Heart right ventricle (tissue), 16 donors: ENCODE results near the gene HMCN1. TPM values are rescaled to one million over a fixed set of nuclear protein-coding genes. Genes with fewer than 3 reads are reported as not detected.

Experiments used
- ATAC-seq, 8 donors: fragments of 200-7000 bp; cut with Tn5 transposase; one replicate each; pipeline ENCODE4 v1.9.1; 2020; ENCODE audit warnings: mild to moderate bottlenecking in 8 of 8, moderate library complexity in 8 of 8, moderate number of reproducible peaks in 1 of 8
- DNase-seq, 2 donors: peaks; one replicate each; pipeline ENCODE4 v3.0.0-alpha.2; 2020
- H3K27ac ChIP-seq, 10 donors: fragments of 200-600 bp; sonication (generic) in 2 of 10; one replicate each; pipeline versions ENCODE4 v1.5.0 to v1.8.0; 2020 to 2022; ENCODE audit warnings: mild to moderate bottlenecking in 3 of 10
- H3K27me3 ChIP-seq, 7 donors: fragments of 200-600 bp; one replicate each; pipeline ENCODE4 v1.8.0; 2021 to 2022; ENCODE audit warnings: mild to moderate bottlenecking in 2 of 7
- H3K36me3 ChIP-seq, 9 donors: fragments of 200-600 bp; sonication (generic) in 1 of 9; one replicate each; pipeline versions ENCODE4 v1.5.0 to v1.8.0; 2020 to 2022; ENCODE audit warnings: mild to moderate bottlenecking in 2 of 9
- H3K4me1 ChIP-seq, 9 donors: fragments of 200-600 bp; sonication (generic) in 1 of 9; one replicate each; pipeline versions ENCODE4 v1.5.0 to v1.8.0; 2020 to 2022; ENCODE audit warnings: mild to moderate bottlenecking in 4 of 9
- H3K4me3 ChIP-seq, 10 donors: fragments of 200-600 bp; sonication (generic) in 2 of 10; one replicate each; pipeline versions ENCODE4 v1.5.0 to v1.8.0; 2020 to 2022; ENCODE audit warnings: mild to moderate bottlenecking in 7 of 10, moderate library complexity in 2 of 10
- H3K9me3 ChIP-seq, 11 donors: fragments of 200-600 bp in 10 of 11; sonication (generic) in 2 of 11; one replicate each; pipeline versions ENCODE4 v1.5.0 to v1.8.0; 2013 to 2022; ENCODE audit warnings: mild to moderate bottlenecking in 2 of 11, control low read depth in 1 of 11, moderate library complexity in 1 of 11
- WGBS, 2 donors: extraction: QIAGEN DNeasy Blood & Tissue Kit; methylation state at CpG; one replicate each; pipeline ENCODE4 v1.1.7; 2013; ENCODE audit warnings: inconsistent platforms in 1 of 2; 5-methylcytosine and 5-hydroxymethylcytosine counted together
- intact Hi-C, 10 donors: fragments of 100-400 bp; cut with DNase I; formaldehyde crosslinking; loops; one replicate each; pipeline versions ENCODE4 v1.11.1 to v1.14.2; 2022
- polyA plus RNA-seq, 2 donors: library from polyadenylated mRNA; stranded (reverse); fragments of 200-250 nt; gene quantifications; one replicate each; pipeline ENCODE4 v1.2.3, GENCODE V29; 2013
- total RNA-seq, 10 donors: library from RNA; stranded (reverse); fragmentation: NEBNext Ultra II Directional in 3 of 10; extraction: Animal tissue kit (Norgen Biotek cat#: 25700) in 3 of 10; gene quantifications; one replicate each; pipeline versions ENCODE4 v1.2.1 to v1.2.4, GENCODE V29; 2021 to 2023
- TF ChIP-seq, protein P1 (sequence below), 9 donors: fragments of 200-600 bp; sonication (generic) in 2 of 9; IDR thresholded peaks; one replicate each; pipeline versions ENCODE4 v1.5.0 to v1.8.0; 2021 to 2022; ENCODE audit warnings: antibody characterized with exemption in 9 of 9, mild to moderate bottlenecking in 5 of 9, moderate library complexity in 1 of 9
- donor health status: Arrhythmogenic right ventricular cardiomyopathy.
- donor health status: ischemic (EF 13 %, LVEDD 7.1; RV severe dilation, severe dysfunction).
- donor health status: healthy with polysubstance abuse.
- donor health status: DM: no; HTN: yes; CAD: no.
- donor health status: DM: no; HTN: no; CAD: no.
- donor health status: ischemic (EF 25% LVEDD 6.9; RV normal size, moderate dysfunction).
- donor health status: ischemic (EF 25% LVEDD 5.7; RV mildly dilated, moderate dysfunction).
- donor health status: healthy.
- donor health status: DM: yes; HTN: yes; CAD: no.
- donor health status: Ischemic cardiomyopathy.
- donor health status: ischemic (EF 35%, LVEDD 5.7; RV mildly dilated, moderate dysfunction).
- donor health status: nonischemic (EF 11% LVEDD 7.7; RV severe dilation, severe dysfunction).
- donor health status: DM: yes; HTN: yes; CAD: no.
- donor health status: PGD.
- donor health status: ischemic (EF 29% LVEDD 5.4; RV normal size, mild dysfunction).
- donor health status: nonischemic (EF 23%, LVEDD 6.1; RV moderate dilation, normal function).

Gene HMCN1
- total and polyA plus RNA-seq, 12 donors: 3.4 to 12.4 (median 6.2) TPM

DNA sequence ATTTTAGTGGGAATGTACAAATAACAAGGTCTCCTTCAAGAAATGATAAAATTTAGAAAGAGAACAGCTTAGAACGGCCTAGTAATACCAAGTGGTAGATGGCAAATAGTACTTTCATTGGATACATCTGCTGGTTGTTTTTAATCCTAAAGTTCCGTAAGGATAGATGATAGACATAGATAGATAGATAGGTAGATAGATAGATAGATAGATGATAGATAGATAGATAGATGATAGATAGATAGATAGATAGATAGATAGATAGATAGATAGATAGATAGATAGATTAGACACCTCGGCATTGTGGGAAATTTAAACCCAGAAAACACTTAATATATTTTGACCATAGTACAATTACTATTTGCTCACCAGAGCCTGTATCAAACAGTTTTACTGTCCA lies 352.4 kb downstream of the HMCN1 start:
- TF ChIP-seq, protein P1, sequence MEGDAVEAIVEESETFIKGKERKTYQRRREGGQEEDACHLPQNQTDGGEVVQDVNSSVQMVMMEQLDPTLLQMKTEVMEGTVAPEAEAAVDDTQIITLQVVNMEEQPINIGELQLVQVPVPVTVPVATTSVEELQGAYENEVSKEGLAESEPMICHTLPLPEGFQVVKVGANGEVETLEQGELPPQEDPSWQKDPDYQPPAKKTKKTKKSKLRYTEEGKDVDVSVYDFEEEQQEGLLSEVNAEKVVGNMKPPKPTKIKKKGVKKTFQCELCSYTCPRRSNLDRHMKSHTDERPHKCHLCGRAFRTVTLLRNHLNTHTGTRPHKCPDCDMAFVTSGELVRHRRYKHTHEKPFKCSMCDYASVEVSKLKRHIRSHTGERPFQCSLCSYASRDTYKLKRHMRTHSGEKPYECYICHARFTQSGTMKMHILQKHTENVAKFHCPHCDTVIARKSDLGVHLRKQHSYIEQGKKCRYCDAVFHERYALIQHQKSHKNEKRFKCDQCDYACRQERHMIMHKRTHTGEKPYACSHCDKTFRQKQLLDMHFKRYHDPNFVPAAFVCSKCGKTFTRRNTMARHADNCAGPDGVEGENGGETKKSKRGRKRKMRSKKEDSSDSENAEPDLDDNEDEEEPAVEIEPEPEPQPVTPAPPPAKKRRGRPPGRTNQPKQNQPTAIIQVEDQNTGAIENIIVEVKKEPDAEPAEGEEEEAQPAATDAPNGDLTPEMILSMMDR (IDR thresholded peaks at IDR 0.05): no peak
- DNase-seq (no peak), ATAC-seq (no peak)
- Histone ChIP-seq H3K4me3 (no peak overlapping the region), H3K36me3 (peaks cover 0 to 56% (median 0%) of the 10 kb centered on the region in 9 donors), H3K27me3 (no peaks in the 10 kb centered on the region), H3K9me3 (no peaks in the 10 kb centered on the region), H3K27ac (no peak overlapping the region), H3K4me1 (peaks cover 0 to 10% (median 0%) of the 10 kb centered on the region in 9 donors)
- intact Hi-C loops: no loop called here
- WGBS, 2 donors: 94 to 97% methylated on average over 3 of the region's 3 CpGs

DNA sequence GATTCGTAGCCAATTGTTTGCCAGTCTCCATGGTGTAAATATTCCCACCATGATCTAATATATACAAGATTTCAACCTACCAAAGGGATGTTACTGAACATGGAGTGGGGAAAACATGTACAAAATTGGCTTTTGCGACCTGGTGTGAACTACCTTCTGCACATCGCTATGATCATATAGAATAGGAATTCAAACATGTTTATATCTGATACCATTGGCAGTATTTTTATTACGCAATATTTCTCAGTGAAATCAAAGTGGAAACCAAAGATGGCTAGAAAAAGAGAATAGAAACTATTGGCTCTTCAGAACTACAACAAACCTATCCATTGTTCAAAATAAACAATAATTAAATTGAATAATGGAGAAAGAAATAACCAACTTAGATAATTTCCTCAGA lies 355.7 kb downstream of the HMCN1 start:
- H3K27ac ChIP-seq: no peak overlapping the region
- ATAC-seq (no peak), DNase-seq (no peak)
- H3K4me1 ChIP-seq: peaks cover 0 to 19% (median 10%) of the 10 kb centered on the region in 9 donors
- no peaks in the 10 kb centered on the region for H3K9me3 ChIP-seq
- no peak overlapping the region for H3K4me3 ChIP-seq
- H3K27me3 ChIP-seq: no peaks in the 10 kb centered on the region
- TF ChIP-seq, protein P1 (IDR thresholded peaks at IDR 0.05): no peak
- 98% methylated on average over 4 of the region's 4 CpGs for WGBS, 2 donors
- peaks cover 0 to 53% (median 0%) of the 10 kb centered on the region in 9 donors for H3K36me3 ChIP-seq
- intact Hi-C loops: loop anchor here in 1 of 10 donors (10.0 kb wide), 1 partner anchor 125 kb away; no protein-coding TSS in a partner anchor

DNA sequence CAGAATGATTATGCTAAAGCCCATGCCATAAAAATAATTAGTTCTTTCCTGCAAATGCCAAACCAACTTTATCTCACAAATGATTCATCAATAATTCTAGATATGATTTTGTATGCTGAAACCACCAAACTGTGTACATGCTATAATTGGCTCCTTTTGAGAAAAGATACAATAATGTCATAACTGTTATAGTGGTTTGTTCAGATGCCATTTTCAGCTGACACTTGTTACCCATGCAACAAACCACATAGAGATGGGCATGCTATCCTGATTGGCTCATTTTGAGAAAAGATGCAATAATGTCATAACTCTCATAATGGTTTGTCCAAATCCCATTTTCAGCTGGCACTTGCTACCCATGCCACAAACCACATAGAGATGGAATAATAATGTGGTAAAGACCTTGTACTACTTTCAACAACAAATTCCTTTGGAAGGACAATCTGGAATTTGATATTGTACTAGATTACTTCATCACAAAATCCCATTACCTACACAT lies 357.1 kb downstream of the HMCN1 start:
- DNase-seq (no peak), ATAC-seq (no peak)
- Histone ChIP-seq H3K4me3 (no peak overlapping the region), H3K27me3 (no peaks in the 10 kb centered on the region), H3K36me3 (peaks cover 0 to 45% (median 0%) of the 10 kb centered on the region in 9 donors), H3K4me1 (peaks cover 0 to 19% (median 10%) of the 10 kb centered on the region in 9 donors), H3K27ac (no peak overlapping the region), H3K9me3 (no peaks in the 10 kb centered on the region)
- intact Hi-C loops: loop anchor here in 1 of 10 donors (10.0 kb wide), 1 partner anchor 126 kb away; no protein-coding TSS in a partner anchor
- TF ChIP-seq, protein P1 (IDR thresholded peaks at IDR 0.05): no peak

DNA sequence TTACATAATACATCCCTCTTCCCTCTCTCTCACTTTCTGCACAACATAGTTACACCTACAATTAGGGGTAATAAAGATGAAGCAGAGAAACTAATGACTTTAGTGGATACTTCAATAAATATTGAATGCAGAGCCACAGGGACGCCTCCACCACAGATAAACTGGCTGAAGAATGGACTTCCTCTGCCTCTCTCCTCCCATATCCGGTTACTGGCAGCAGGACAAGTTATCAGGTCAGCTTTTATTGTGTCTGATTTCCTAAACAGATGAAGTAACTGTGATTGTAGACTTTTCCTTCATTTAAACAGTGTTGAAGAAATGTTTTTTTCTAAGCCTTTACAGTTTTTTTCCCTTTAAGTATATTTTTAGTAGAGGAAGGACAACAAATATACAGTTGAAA lies 359.2 kb downstream of the HMCN1 start:
- intact Hi-C loops: loop anchor here in 1 of 10 donors (10.0 kb wide), 1 partner anchor 129 kb away; no protein-coding TSS in a partner anchor

More for the DNA sequence above, 359.2 kb downstream of the HMCN1 start:
- Histone ChIP-seq H3K36me3 (peaks cover 0 to 28% (median 0%) of the 10 kb centered on the region in 9 donors), H3K9me3 (no peaks in the 10 kb centered on the region), H3K27me3 (no peaks in the 10 kb centered on the region), H3K27ac (peak overlapping the region in 8 of 10 donors; percentile 5 to 68 (median 26)), H3K4me3 (no peak overlapping the region), H3K4me1 (peaks cover 0 to 19% (median 10%) of the 10 kb centered on the region in 9 donors)
- 32 to 35% methylated on average over 2 of the region's 2 CpGs for WGBS, 2 donors
- peak in 6 of 8 donors; percentile 75 to 93 (median 82) for ATAC-seq
- peak in 1 of 2 donors; percentile 65 for DNase-seq
- TF ChIP-seq, protein P1 (IDR thresholded peaks at IDR 0.05): no peak
